K562 (cell line): Measurements from ENCODE around the gene PTPN9. TPM values are rescaled to one million over a fixed set of nuclear protein-coding genes. Genes with fewer than 3 reads are reported as not detected.

ENCODE experiments used
- BDP1 ChIP-seq: IDR thresholded peaks from 3 replicates; pipeline ENCODE4 v1.6.1; 2011; ENCODE audit not compliant: insufficient read length, insufficient read depth
- DPF2 ChIP-seq: fragments of 450-650 bp; IDR thresholded peaks from 2 replicates; pipeline ENCODE4 v1.6.1; 2016
- HNRNPLL ChIP-seq: fragments of 200-400 bp; formaldehyde crosslinking; IDR thresholded peaks from 2 replicates; pipeline ENCODE4 v1.6.1; 2017; ENCODE audit warnings: low read length, low read depth, mild to moderate bottlenecking; ENCODE audit not compliant: poor library complexity, severe bottlenecking
- KAT8 ChIP-seq: fragments of 450-650 bp; IDR thresholded peaks from 2 replicates; pipeline ENCODE4 v1.6.1; 2016; ENCODE audit warnings: low read depth, mild to moderate bottlenecking
- MGA ChIP-seq: fragments of 450-650 bp; IDR thresholded peaks from 2 replicates; pipeline ENCODE4 v1.6.1; 2016; ENCODE audit warnings: mild to moderate bottlenecking, moderate library complexity
- MXI1 ChIP-seq: IDR thresholded peaks from 2 replicates; pipeline ENCODE4 v1.6.1; 2011; ENCODE audit warnings: low read depth, mild to moderate bottlenecking, improper control_type of control experiment, low read length
- NCOA2 ChIP-seq, 2 experiments: fragments of 450-650 bp; IDR thresholded peaks; 2 replicates each; pipeline ENCODE4 v1.6.1; 2018; ENCODE audit warnings: mild to moderate bottlenecking in 2 of 2, moderate library complexity in 1 of 2; ENCODE audit not compliant: partially characterized antibody in 2 of 2
- NEUROD1 ChIP-seq: fragments of 150-350 bp; IDR thresholded peaks from 2 replicates; pipeline ENCODE4 v1.6.1; 2014; ENCODE audit warnings: borderline replicate concordance, low read length, low read depth; ENCODE audit not compliant: partially characterized antibody
- PCBP2 ChIP-seq: fragments of 200-400 bp; formaldehyde crosslinking; IDR thresholded peaks from 2 replicates; pipeline ENCODE4 v1.6.1; 2018; ENCODE audit warnings: low read length, low read depth, mild to moderate bottlenecking, moderate library complexity; ENCODE audit not compliant: poor library complexity, severe bottlenecking
- SP2 ChIP-seq: IDR thresholded peaks from 2 replicates; pipeline ENCODE4 v1.6.1; 2011; ENCODE audit warnings: mild to moderate bottlenecking, low read depth, low read length, moderate library complexity; ENCODE audit not compliant: poor library complexity, severe bottlenecking; ENCODE audit errors: extremely low read depth
- ZC3H8 ChIP-seq: fragments of 450-650 bp; IDR thresholded peaks from 2 replicates; pipeline ENCODE4 v1.6.1; 2017
- ZNF778 ChIP-seq: fragments of 450-650 bp; formaldehyde crosslinking; IDR thresholded peaks from 2 replicates; pipeline ENCODE4 v1.4.0; 2020; ENCODE audit warnings: mild to moderate bottlenecking, moderate library complexity
- polyA plus RNA-seq, 8 experiments: library from polyadenylated mRNA; depleted of rRNA in 4 of 8; stranded (reverse) in 5 of 8; unstranded in 3 of 8; fragments of >200 nt; fragmentation: Nextera tagmentation in 2 of 8; fragmentation: Illumina TruSeq in 1 of 8; extraction: Ambion mirVana in 2 of 8; extraction: Trizol in 1 of 8; gene quantifications; 2 replicates each; pipeline versions ENCODE4 v1.2.1 to v1.2.3, GENCODE V29; 2011 to 2014; ENCODE audit warnings: inconsistent platforms in 1 of 8, missing spikeins in 1 of 8
- total RNA-seq, 7 experiments: library from RNA; depleted of rRNA in 6 of 7; stranded (reverse); fragments of >200 nt in 6 of 7; fragmentation: Illumina TruSeq in 2 of 7; extraction: Trizol in 2 of 7; gene quantifications; 2 replicates each; pipeline versions ENCODE4 v1.2.1 to v1.2.3, GENCODE V29; 2011 to 2021; ENCODE audit warnings: low replicate concordance in 1 of 7
- TF ChIP-seq, protein P1 (sequence below): sonication (generic); formaldehyde crosslinking; IDR thresholded peaks from 2 replicates; pipeline ENCODE4 v1.8.0; 2022; ENCODE audit warnings: mild to moderate bottlenecking, missing genetic modification reagents

The PTPN9 gene
- total and polyA plus RNA-seq, 9 of the 15 experiments (the other 6 are each of a cell fraction or from before 2014, with no cell fraction given), result 5.0 to 24.0 (median 14.2) TPM

- TF ChIP-seq MGA (peak; percentile 92), HNRNPLL (peak; percentile 74), SP2 (peak; percentile 56), ZNF778 (CRISPR knock-in tag) (no peak), NEUROD1 (peak; percentile 61), PCBP2 (no peak), ZC3H8 (no peak), NCOA2 (IDR thresholded peaks at IDR 0.05; ENCODE audit: partially characterized antibody in 2 of 2) (no peak), BDP1 (no peak), MXI1 (peak; percentile 68; the same call in 1 of the 2 replicates), DPF2 (0 out of 2 replicates have a peak, but pooled peaks have one; percentile 30), KAT8 (no peak)
- TF ChIP-seq, protein P1, sequence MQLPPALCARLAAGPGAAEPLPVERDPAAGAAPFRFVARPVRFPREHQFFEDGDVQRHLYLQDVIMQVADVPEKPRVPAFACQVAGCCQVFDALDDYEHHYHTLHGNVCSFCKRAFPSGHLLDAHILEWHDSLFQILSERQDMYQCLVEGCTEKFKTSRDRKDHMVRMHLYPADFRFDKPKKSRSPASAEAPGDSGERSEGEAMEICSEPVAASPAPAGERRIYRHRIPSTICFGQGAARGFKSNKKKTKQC (CRISPR knock-in tag), result peak; percentile 76
Observed at GRCh38 chr15:75453703-75454470, 125.2 kb downstream of the PTPN9 start (continued).
